ENCODE results near the gene POLA1. TPM values are rescaled to one million over a fixed set of nuclear protein-coding genes. Genes with fewer than 3 reads are reported as not detected.

POLA1 gene
- polyA plus RNA-seq, 1 donor: 10.4 TPM

DNA sequence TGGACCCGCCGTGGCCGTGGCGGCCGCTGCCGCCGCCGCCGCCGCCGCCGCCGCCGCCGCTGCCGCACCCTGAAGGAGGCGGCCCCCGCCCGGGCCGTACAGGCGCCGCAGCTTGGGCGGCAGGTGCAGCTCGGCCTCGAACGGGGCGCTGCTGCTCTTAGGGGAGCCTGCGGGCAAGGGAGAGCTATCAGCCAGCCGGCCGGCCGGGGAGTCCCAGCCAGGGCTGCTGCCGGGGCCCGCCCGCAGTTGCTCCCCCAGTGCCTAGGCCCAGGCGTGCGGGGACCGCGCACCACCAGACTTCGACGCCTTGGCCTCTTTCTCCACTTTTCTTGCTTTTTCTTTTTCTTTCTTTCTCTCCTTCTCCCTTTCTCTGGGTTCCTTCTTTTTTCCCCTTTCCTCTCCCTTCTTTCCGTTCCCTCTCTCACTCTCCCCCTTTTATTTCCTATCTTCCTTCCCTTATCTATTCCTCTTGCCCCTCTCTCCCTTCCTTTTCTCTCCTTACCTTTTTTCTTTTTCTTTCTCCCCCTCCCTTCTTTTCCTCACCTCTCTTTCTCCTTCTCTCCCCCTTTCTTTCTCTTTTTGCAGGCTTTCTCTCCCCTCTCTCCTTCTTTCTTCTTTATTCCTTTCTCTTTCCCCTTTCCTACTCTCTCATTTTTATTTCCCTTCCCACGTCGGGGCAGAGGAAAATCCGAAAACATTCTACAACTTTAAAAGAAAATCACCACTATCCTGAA lies 320.1 kb downstream of the POLA1 start:
- no peak overlapping the region for H3K27ac ChIP-seq (ENCODE audit: low read length)
- H3K9me3 ChIP-seq (ENCODE audit: control insufficient read depth, low read depth, low read length): peaks cover 9% of the 10 kb centered on the region
- H3K4me3 ChIP-seq (ENCODE audit: low read length): no peak overlapping the region
- 7% methylated on average over 4 of the region's 44 CpGs for WGBS (ENCODE audit: insufficient coverage, low lambda C conversion rate)
- no peaks in the 10 kb centered on the region for H3K36me3 ChIP-seq (ENCODE audit: control insufficient read depth, insufficient read depth, low read length)
- H3K4me1 ChIP-seq (ENCODE audit: control insufficient read depth, insufficient read depth, low read length): peaks cover 3% of the 10 kb centered on the region
- DNase-seq: no peak
- peaks cover 95% of the 10 kb centered on the region for H3K27me3 ChIP-seq (ENCODE audit: control insufficient read depth, insufficient read depth, low read length)

DNA sequence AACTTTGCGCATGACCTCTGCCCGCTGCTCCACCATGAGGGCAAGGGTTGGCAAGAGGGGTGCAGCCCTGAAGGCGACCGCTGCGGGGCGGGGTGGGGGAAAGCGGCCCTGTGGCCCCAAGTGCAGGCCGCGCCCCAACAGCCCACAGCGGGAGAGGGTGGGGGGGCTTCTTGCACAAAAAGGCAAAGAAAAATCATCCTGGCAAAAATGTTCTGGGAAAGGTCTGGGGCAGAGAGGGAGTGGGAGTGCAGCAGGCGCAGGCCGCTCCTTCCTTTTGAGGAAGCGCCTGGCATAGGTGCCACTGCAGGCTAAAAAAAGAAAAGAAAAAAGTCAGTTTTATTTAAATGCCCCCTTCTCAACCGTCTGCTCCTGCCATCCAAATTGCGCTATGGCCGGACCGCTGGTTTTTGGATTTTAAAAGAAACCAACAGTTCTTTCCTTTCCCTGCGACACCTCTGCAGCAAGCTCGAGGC lies 320.7 kb downstream of the POLA1 start:
- no CpG with 5 or more reads among the region's 19 CpGs for WGBS (ENCODE audit: insufficient coverage, low lambda C conversion rate)

GRCh38 chrX:25015486-25016360 lies 322.0 kb downstream of the POLA1 start, which contains the start of gene ARX:
Gene ARX, minus strand, starts transcription at chrX:25015965. Its CDS starts 228 bp downstream, at chrX:25015737.
- H3K4me1 ChIP-seq (ENCODE audit: control insufficient read depth, insufficient read depth, low read length): peaks cover 3% of the 10 kb centered on the region
- WGBS (ENCODE audit: insufficient coverage, low lambda C conversion rate): no CpG with 5 or more reads among the region's 58 CpGs
- no peak within 1 kb of the TSS for H3K4me3 ChIP-seq (ENCODE audit: low read length)

More for the DNA sequence above, 320.7 kb downstream of the POLA1 start:
- Histone ChIP-seq H3K27me3 (ENCODE audit: control insufficient read depth, insufficient read depth, low read length) (peaks cover 95% of the 10 kb centered on the region), H3K4me1 (ENCODE audit: control insufficient read depth, insufficient read depth, low read length) (peaks cover 3% of the 10 kb centered on the region), H3K36me3 (ENCODE audit: control insufficient read depth, insufficient read depth, low read length) (no peaks in the 10 kb centered on the region), H3K9me3 (ENCODE audit: control insufficient read depth, low read depth, low read length) (peaks cover 9% of the 10 kb centered on the region), H3K4me3 (ENCODE audit: low read length) (no peak overlapping the region), H3K27ac (ENCODE audit: low read length) (no peak overlapping the region)
- no peak for DNase-seq

DNA sequence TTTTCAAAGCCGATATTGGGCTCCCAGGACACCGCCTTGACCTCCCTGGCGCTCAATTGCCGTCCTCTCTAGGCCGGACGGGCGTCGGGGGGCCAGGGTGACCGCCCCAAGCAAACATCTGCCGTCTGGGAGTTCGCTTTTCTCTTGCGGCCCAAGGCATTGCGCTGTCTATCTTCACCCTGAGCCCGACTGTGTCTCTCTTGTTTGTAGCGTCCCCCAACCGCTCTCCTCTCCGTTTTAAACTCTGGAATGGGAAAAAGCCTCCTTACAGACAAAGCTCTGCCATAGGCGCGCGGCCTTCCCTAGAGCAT lies 322.6 kb downstream of the POLA1 start:
- Histone ChIP-seq H3K4me3 (ENCODE audit: low read length) (no peak overlapping the region), H3K27me3 (ENCODE audit: control insufficient read depth, insufficient read depth, low read length) (peaks cover 95% of the 10 kb centered on the region), H3K36me3 (ENCODE audit: control insufficient read depth, insufficient read depth, low read length) (no peaks in the 10 kb centered on the region), H3K27ac (ENCODE audit: low read length) (no peak overlapping the region), H3K9me3 (ENCODE audit: control insufficient read depth, low read depth, low read length) (peaks cover 9% of the 10 kb centered on the region), H3K4me1 (ENCODE audit: control insufficient read depth, insufficient read depth, low read length) (peaks cover 5% of the 10 kb centered on the region)
- DNase-seq: no peak
- WGBS (ENCODE audit: insufficient coverage, low lambda C conversion rate): no CpG with 5 or more reads among the region's 20 CpGs

More at GRCh38 chrX:25015486-25016360, 322.0 kb downstream of the POLA1 start, which contains the start of gene ARX:
- DNase-seq: peak; percentile 38 to 68
- H3K9me3 ChIP-seq (ENCODE audit: control insufficient read depth, low read depth, low read length): peaks cover 9% of the 10 kb centered on the region
- H3K27me3 ChIP-seq (ENCODE audit: control insufficient read depth, insufficient read depth, low read length): peaks cover 95% of the 10 kb centered on the region
- H3K27ac ChIP-seq (ENCODE audit: low read length): no peak within 1 kb of the TSS
- no peaks in the 10 kb centered on the region for H3K36me3 ChIP-seq (ENCODE audit: control insufficient read depth, insufficient read depth, low read length)

DNA sequence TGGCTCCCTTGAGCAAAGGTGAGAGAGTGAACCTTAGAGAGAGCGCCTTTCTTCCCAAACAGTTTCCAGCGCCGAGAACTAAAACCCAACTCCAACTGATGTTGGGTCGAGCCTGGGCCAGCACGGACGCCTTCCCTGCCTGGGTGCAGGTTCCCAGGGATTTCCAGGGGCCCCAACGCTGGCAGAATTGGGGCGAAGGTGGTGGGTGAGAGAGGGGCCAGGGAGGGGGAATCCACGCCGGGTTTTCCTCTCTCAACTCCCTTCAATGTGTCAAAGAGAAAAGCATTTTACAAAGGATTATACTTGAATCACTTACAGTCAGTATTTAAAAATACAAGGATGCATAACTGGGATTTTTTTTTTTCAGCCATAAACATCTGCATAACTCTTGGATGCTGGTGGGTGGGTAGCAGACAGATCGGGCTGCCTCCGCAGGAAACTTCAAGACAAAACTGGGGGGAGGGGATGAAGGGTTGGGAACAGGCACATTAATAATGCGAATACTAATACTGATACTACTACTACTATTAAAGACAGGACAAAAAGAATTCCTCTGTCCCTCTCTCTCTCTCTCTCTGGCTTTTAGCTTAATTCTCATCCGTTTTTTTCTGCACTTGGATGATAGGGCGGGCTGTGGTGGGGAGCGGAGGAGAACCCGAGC lies 323.4 kb downstream of the POLA1 start:
- DNase-seq: no peak
- no peak overlapping the region for H3K4me3 ChIP-seq (ENCODE audit: low read length)
- no CpG with 5 or more reads among the region's 17 CpGs for WGBS (ENCODE audit: insufficient coverage, low lambda C conversion rate)
- no peaks in the 10 kb centered on the region for H3K36me3 ChIP-seq (ENCODE audit: control insufficient read depth, insufficient read depth, low read length)
- H3K4me1 ChIP-seq (ENCODE audit: control insufficient read depth, insufficient read depth, low read length): peaks cover 5% of the 10 kb centered on the region
- H3K27me3 ChIP-seq (ENCODE audit: control insufficient read depth, insufficient read depth, low read length): peaks cover 94% of the 10 kb centered on the region
- H3K9me3 ChIP-seq (ENCODE audit: control insufficient read depth, low read depth, low read length): peaks cover 9% of the 10 kb centered on the region
- no peak overlapping the region for H3K27ac ChIP-seq (ENCODE audit: low read length)

GRCh38 chrX:25017667-25018247 lies 324.0 kb downstream of the POLA1 start:
- peaks cover 5% of the 10 kb centered on the region for H3K4me1 ChIP-seq (ENCODE audit: control insufficient read depth, insufficient read depth, low read length)
- DNase-seq: no peak
- H3K36me3 ChIP-seq (ENCODE audit: control insufficient read depth, insufficient read depth, low read length): no peaks in the 10 kb centered on the region
- no peak overlapping the region for H3K27ac ChIP-seq (ENCODE audit: low read length)
- WGBS (ENCODE audit: insufficient coverage, low lambda C conversion rate): no CpG with 5 or more reads among the region's 32 CpGs
- peaks cover 12% of the 10 kb centered on the region for H3K9me3 ChIP-seq (ENCODE audit: control insufficient read depth, low read depth, low read length)
- H3K4me3 ChIP-seq (ENCODE audit: low read length): no peak overlapping the region
- H3K27me3 ChIP-seq (ENCODE audit: control insufficient read depth, insufficient read depth, low read length): peaks cover 94% of the 10 kb centered on the region

- peaks cover 15% of the 10 kb centered on the region for H3K9me3 ChIP-seq (ENCODE audit: control insufficient read depth, low read depth, low read length)
- no peaks in the 10 kb centered on the region for H3K36me3 ChIP-seq (ENCODE audit: control insufficient read depth, insufficient read depth, low read length)
- H3K4me3 ChIP-seq (ENCODE audit: low read length): no peak overlapping the region
- no peak overlapping the region for H3K27ac ChIP-seq (ENCODE audit: low read length)
- no peak for DNase-seq
- peaks cover 98% of the 10 kb centered on the region for H3K27me3 ChIP-seq (ENCODE audit: control insufficient read depth, insufficient read depth, low read length)
- H3K4me1 ChIP-seq (ENCODE audit: control insufficient read depth, insufficient read depth, low read length): peaks cover 5% of the 10 kb centered on the region
- WGBS (ENCODE audit: insufficient coverage, low lambda C conversion rate): 0% methylated on average over 2 of the region's 3 CpGs
Observed at GRCh38 chrX:25018682-25019081, 325.0 kb downstream of the POLA1 start.

- Histone ChIP-seq H3K36me3 (ENCODE audit: control insufficient read depth, insufficient read depth, low read length) (no peaks in the 10 kb centered on the region), H3K27me3 (ENCODE audit: control insufficient read depth, insufficient read depth, low read length) (peaks cover 96% of the 10 kb centered on the region)
- WGBS (ENCODE audit: insufficient coverage, low lambda C conversion rate): no CpG with 5 or more reads among the region's 22 CpGs
Observed at GRCh38 chrX:25019707-25020390, 326.1 kb downstream of the POLA1 start.

GRCh38 chrX:25020391-25020904 lies 326.7 kb downstream of the POLA1 start:
- no CpG with 5 or more reads among the region's 27 CpGs for WGBS (ENCODE audit: insufficient coverage, low lambda C conversion rate)
- Histone ChIP-seq H3K4me3 (ENCODE audit: low read length) (no peak overlapping the region), H3K27me3 (ENCODE audit: control insufficient read depth, insufficient read depth, low read length) (peaks cover 95% of the 10 kb centered on the region), H3K36me3 (ENCODE audit: control insufficient read depth, insufficient read depth, low read length) (no peaks in the 10 kb centered on the region), H3K27ac (ENCODE audit: low read length) (no peak overlapping the region), H3K4me1 (ENCODE audit: control insufficient read depth, insufficient read depth, low read length) (peaks cover 5% of the 10 kb centered on the region), H3K9me3 (ENCODE audit: control insufficient read depth, low read depth, low read length) (peaks cover 11% of the 10 kb centered on the region)
- DNase-seq: no peak

More at GRCh38 chrX:25019707-25020390, 326.1 kb downstream of the POLA1 start:
- no peak for DNase-seq
- H3K27ac ChIP-seq (ENCODE audit: low read length): no peak overlapping the region
- peaks cover 13% of the 10 kb centered on the region for H3K9me3 ChIP-seq (ENCODE audit: control insufficient read depth, low read depth, low read length)
- peaks cover 5% of the 10 kb centered on the region for H3K4me1 ChIP-seq (ENCODE audit: control insufficient read depth, insufficient read depth, low read length)
- H3K4me3 ChIP-seq (ENCODE audit: low read length): no peak overlapping the region
